CD14-positive monocyte (primary cell): Measurements from ENCODE around the gene EFCAB7. TPM values are rescaled to one million over a fixed set of nuclear protein-coding genes. Genes with fewer than 3 reads are reported as not detected.

Experiments
- DNase-seq, 3 donors: peaks; one replicate each; pipeline ENCODE4 v3.0.0-alpha.2; 2011 to 2022
- H2AFZ ChIP-seq: 2 replicates; pipeline ENCODE4 v1.6.0; 2012; ENCODE audit warnings: mild to moderate bottlenecking, low read depth, low read length, inconsistent platforms; ENCODE audit not compliant: insufficient read depth, poor library complexity, severe bottlenecking
- H3K27ac ChIP-seq, 2 donors: 1 replicate in 1 of 2; 2 replicates in 1 of 2; pipeline ENCODE4 v1.5.1; 2012 to 2013; ENCODE audit warnings: low read length in 2 of 2, control low read depth in 1 of 2, inconsistent platforms in 1 of 2, low read depth in 1 of 2, mild to moderate bottlenecking in 1 of 2
- H3K27me3 ChIP-seq, 2 donors: one replicate each; pipeline versions ENCODE4 v1.6.0 to v1.6.1; 2011 to 2013; ENCODE audit warnings: low read length in 2 of 2; ENCODE audit not compliant: control insufficient read depth in 2 of 2, insufficient read depth in 2 of 2
- H3K36me3 ChIP-seq, 2 donors: replicated peaks in 1 of 2; 1 replicate in 1 of 2; 2 replicates in 1 of 2; pipeline versions ENCODE4 v1.5.1 to v1.6.1; 2012 to 2013; ENCODE audit warnings: low read length in 2 of 2, control low read depth in 1 of 2, inconsistent platforms in 1 of 2, mild to moderate bottlenecking in 1 of 2; ENCODE audit not compliant: insufficient read depth in 2 of 2, control insufficient read depth in 1 of 2
- H3K4me1 ChIP-seq, 2 donors: 1 replicate in 1 of 2; 2 replicates in 1 of 2; pipeline versions ENCODE4 v1.5.1 to v1.6.1; 2012 to 2013; ENCODE audit warnings: low read length in 2 of 2, control low read depth in 1 of 2, inconsistent platforms in 1 of 2, mild to moderate bottlenecking in 1 of 2, moderate library complexity in 1 of 2; ENCODE audit not compliant: insufficient read depth in 2 of 2, control insufficient read depth in 1 of 2
- H3K4me2 ChIP-seq: replicated peaks from 2 replicates; pipeline ENCODE3; 2012; ENCODE audit warnings: low read length, moderate library complexity, mild to moderate bottlenecking; ENCODE audit not compliant: poor library complexity, severe bottlenecking; ENCODE audit errors: extremely low read depth
- H3K4me3 ChIP-seq, 3 experiments: fragments of 200-600 bp in 1 of 3; sonication (generic) in 1 of 3; replicated peaks in 1 of 3; 1 replicate in 2 of 3; 2 replicates in 1 of 3; pipeline ENCODE4 v1.5.1; 2011 to 2013; ENCODE audit warnings: low read length in 3 of 3, mild to moderate bottlenecking in 3 of 3, control low read depth in 2 of 3, low read depth in 2 of 3, inconsistent platforms in 1 of 3, moderate library complexity in 1 of 3
- H3K79me2 ChIP-seq: 2 replicates; pipeline ENCODE4 v1.6.0; 2012; ENCODE audit warnings: mild to moderate bottlenecking, control low read depth, inconsistent platforms, low read length, moderate library complexity; ENCODE audit not compliant: insufficient read depth
- H3K9ac ChIP-seq: 2 replicates; pipeline ENCODE4 v1.6.0; 2017; ENCODE audit warnings: low read length, mild to moderate bottlenecking; ENCODE audit not compliant: insufficient read depth, poor library complexity, severe bottlenecking
- H3K9me3 ChIP-seq, 2 donors: replicated peaks in 1 of 2; 1 replicate in 1 of 2; 2 replicates in 1 of 2; pipeline versions ENCODE4 v1.5.1 to v1.6.1; 2012 to 2013; ENCODE audit warnings: low read length in 2 of 2, control low read depth in 1 of 2; ENCODE audit not compliant: control insufficient read depth in 1 of 2, insufficient read depth in 1 of 2
- H4K20me1 ChIP-seq: 2 replicates; pipeline ENCODE4 v1.6.0; 2012; ENCODE audit warnings: mild to moderate bottlenecking, low read length, control low read depth, moderate library complexity; ENCODE audit not compliant: insufficient read depth
- H3K27ac Mint-ChIP-seq, 7 donors: one replicate each; pipeline ENCODE4 v1.8.0; 2020; ENCODE audit warnings: mild to moderate bottlenecking in 7 of 7, mixed read lengths in 7 of 7, moderate library complexity in 6 of 7, inconsistent platforms in 2 of 7
- H3K27me3 Mint-ChIP-seq, 3 donors: one replicate each; pipeline ENCODE4 v1.8.0; 2021 to 2022; ENCODE audit warnings: low read depth in 3 of 3, mild to moderate bottlenecking in 3 of 3, mixed read lengths in 3 of 3, moderate library complexity in 3 of 3, inconsistent platforms in 1 of 3
- H3K36me3 Mint-ChIP-seq, 2 donors: one replicate each; pipeline ENCODE4 v1.8.0; 2020; ENCODE audit warnings: mixed read lengths in 2 of 2, inconsistent platforms in 1 of 2, mild to moderate bottlenecking in 1 of 2
- H3K4me1 Mint-ChIP-seq: one replicate; pipeline ENCODE4 v1.8.0; 2020; ENCODE audit warnings: mild to moderate bottlenecking, mixed read lengths
- H3K4me3 Mint-ChIP-seq, 2 donors: one replicate each; pipeline ENCODE4 v1.8.0; 2020; ENCODE audit warnings: mild to moderate bottlenecking in 2 of 2, mixed read lengths in 2 of 2, moderate library complexity in 1 of 2
- H3K9me3 Mint-ChIP-seq, 7 donors: one replicate each; pipeline ENCODE4 v1.8.0; 2020 to 2022; ENCODE audit warnings: mixed read lengths in 7 of 7, mild to moderate bottlenecking in 6 of 7, moderate library complexity in 6 of 7, inconsistent platforms in 2 of 7
- WGBS: methylation state at CpG from one replicate; pipeline ENCODE4 v1.1.5; 2013; ENCODE audit warnings: missing lambda C conversion rate; ENCODE audit not compliant: insufficient coverage; 5-methylcytosine and 5-hydroxymethylcytosine counted together
- intact Hi-C, 2 donors: fragments of 100-400 bp; cut with micrococcal nuclease; formaldehyde crosslinking; loops; one replicate each; pipeline versions ENCODE4 v1.15.0 to v1.15.1; 2023
- polyA plus RNA-seq, 3 donors: library from polyadenylated mRNA; depleted of rRNA in 1 of 3; unstranded in 2 of 3; stranded (reverse) in 1 of 3; fragments of 300-500 nt in 2 of 3; fragments of >200 nt in 1 of 3; fragmentation: Illumina TruSeq in 2 of 3; gene quantifications; 1 replicate in 2 of 3; 2 replicates in 1 of 3; pipeline ENCODE4 v1.2.3, GENCODE V29; 2012 to 2021
- TF ChIP-seq, protein P1 (sequence below): fragments of 200-600 bp; IDR thresholded peaks from one replicate; pipeline ENCODE4 v1.8.0; 2022; ENCODE audit warnings: antibody characterized with exemption, mild to moderate bottlenecking

Gene EFCAB7
- polyA plus RNA-seq, 3 donors = 0.37 to 2.2 (median 0.92) TPM

- H3K27me3 ChIP-seq = no peaks in the 10 kb centered on the region
- H3K9me3 Mint-ChIP-seq = peaks cover 0 to 17% (median 3%) of the 10 kb centered on the region in 7 donors
- no peak overlapping the region for H3K27ac ChIP-seq
- H3K9ac ChIP-seq = no peak overlapping the region
- no peak overlapping the region for H3K4me3 Mint-ChIP-seq
- no peak overlapping the region for H3K4me2 ChIP-seq
- intact Hi-C loops = no loop called here
- no peak overlapping the region for H3K27ac Mint-ChIP-seq
- no peaks in the 10 kb centered on the region for H3K4me1 ChIP-seq
- TF ChIP-seq, protein P1, sequence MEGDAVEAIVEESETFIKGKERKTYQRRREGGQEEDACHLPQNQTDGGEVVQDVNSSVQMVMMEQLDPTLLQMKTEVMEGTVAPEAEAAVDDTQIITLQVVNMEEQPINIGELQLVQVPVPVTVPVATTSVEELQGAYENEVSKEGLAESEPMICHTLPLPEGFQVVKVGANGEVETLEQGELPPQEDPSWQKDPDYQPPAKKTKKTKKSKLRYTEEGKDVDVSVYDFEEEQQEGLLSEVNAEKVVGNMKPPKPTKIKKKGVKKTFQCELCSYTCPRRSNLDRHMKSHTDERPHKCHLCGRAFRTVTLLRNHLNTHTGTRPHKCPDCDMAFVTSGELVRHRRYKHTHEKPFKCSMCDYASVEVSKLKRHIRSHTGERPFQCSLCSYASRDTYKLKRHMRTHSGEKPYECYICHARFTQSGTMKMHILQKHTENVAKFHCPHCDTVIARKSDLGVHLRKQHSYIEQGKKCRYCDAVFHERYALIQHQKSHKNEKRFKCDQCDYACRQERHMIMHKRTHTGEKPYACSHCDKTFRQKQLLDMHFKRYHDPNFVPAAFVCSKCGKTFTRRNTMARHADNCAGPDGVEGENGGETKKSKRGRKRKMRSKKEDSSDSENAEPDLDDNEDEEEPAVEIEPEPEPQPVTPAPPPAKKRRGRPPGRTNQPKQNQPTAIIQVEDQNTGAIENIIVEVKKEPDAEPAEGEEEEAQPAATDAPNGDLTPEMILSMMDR = no peak
- H3K9me3 ChIP-seq = no peaks in the 10 kb centered on the region
- H3K27me3 Mint-ChIP-seq = peaks cover 0 to 2% (median 0%) of the 10 kb centered on the region in 3 donors
- H2AFZ ChIP-seq = no peak overlapping the region
- peaks cover 2% of the 10 kb centered on the region in 2 donors for H3K36me3 ChIP-seq
- no peak for DNase-seq
- peaks cover 6% of the 10 kb centered on the region for H3K4me1 Mint-ChIP-seq
- no peaks in the 10 kb centered on the region for H4K20me1 ChIP-seq
- WGBS = no CpG with 5 or more reads among the region's 3 CpGs
- no peak overlapping the region for H3K4me3 ChIP-seq
- no peaks in the 10 kb centered on the region for H3K79me2 ChIP-seq
- H3K36me3 Mint-ChIP-seq = peaks cover 15 to 17% of the 10 kb centered on the region in 2 donors
Observed at GRCh38 chr1:63501256-63501655, 22.1 kb upstream of the EFCAB7 start.

DNA sequence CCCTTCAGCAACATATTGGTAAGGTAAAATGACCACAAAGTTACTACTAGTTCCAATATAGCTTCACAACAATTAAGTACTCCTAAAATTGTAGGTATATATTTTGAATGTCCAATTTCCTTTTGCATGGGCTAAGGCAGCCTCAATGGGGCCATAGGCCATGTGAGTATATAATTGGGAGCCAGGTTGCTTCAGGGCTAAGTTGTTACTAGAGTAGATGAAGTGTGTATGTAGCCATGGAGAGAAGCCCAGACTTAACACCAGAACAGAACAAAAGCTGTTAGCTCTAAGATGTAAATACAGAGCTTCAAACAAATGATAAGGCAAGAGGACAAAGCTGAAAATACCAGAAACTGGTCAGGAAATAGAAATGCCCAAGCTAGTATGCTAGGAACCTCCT is 16.5 kb upstream of the EFCAB7 start:
- Mint-ChIP-seq H3K9me3 (peaks cover 0 to 20% (median 3%) of the 10 kb centered on the region in 7 donors), H3K27ac (no peak overlapping the region), H3K27me3 (no peaks in the 10 kb centered on the region), H3K4me3 (no peak overlapping the region), H3K36me3 (peaks cover 19 to 21% of the 10 kb centered on the region in 2 donors), H3K4me1 (no peaks in the 10 kb centered on the region)
- H3K36me3 ChIP-seq = peaks cover 14 to 20% of the 10 kb centered on the region in 2 donors
- no peaks in the 10 kb centered on the region for H3K9me3 ChIP-seq
- no peaks in the 10 kb centered on the region for H4K20me1 ChIP-seq
- H3K9ac ChIP-seq = no peak overlapping the region
- H3K79me2 ChIP-seq = no peaks in the 10 kb centered on the region
- no peak overlapping the region for H2AFZ ChIP-seq
- DNase-seq = no peak
- intact Hi-C loops = no loop called here
- no peaks in the 10 kb centered on the region for H3K27me3 ChIP-seq
- H3K27ac ChIP-seq = no peak overlapping the region
- H3K4me3 ChIP-seq = no peak overlapping the region
- H3K4me2 ChIP-seq = no peak overlapping the region
- TF ChIP-seq, protein P1 = no peak
- no peaks in the 10 kb centered on the region for H3K4me1 ChIP-seq
